Fibroblast of skin of abdomen (primary cell): ENCODE data around the gene STMND1.

ENCODE experiments used
- DNase-seq: peaks from one replicate; pipeline ENCODE4 v3.0.0-alpha.2; 2013

Gene STMND1

DNA sequence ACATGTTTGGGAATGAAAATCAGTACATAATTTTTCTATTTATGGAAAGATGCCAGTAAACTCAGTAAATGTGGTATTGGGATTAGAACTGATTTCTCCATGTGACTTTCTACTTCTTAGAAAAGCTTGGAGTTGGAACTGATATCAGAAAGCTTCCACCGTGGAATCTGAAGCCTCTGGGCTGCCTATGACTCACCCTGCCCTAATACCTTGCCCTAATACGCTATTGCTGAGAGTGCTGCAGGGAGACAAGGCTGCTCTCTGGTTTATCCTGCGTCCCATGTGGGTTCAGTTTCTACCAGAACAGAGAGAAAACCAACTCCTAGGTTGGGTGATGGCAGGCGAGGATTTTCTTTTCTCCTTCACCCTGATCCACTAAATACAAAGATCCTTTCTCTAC, 3.3 kb upstream of the STMND1 start:
- DNase-seq: peak; percentile 47

DNA sequence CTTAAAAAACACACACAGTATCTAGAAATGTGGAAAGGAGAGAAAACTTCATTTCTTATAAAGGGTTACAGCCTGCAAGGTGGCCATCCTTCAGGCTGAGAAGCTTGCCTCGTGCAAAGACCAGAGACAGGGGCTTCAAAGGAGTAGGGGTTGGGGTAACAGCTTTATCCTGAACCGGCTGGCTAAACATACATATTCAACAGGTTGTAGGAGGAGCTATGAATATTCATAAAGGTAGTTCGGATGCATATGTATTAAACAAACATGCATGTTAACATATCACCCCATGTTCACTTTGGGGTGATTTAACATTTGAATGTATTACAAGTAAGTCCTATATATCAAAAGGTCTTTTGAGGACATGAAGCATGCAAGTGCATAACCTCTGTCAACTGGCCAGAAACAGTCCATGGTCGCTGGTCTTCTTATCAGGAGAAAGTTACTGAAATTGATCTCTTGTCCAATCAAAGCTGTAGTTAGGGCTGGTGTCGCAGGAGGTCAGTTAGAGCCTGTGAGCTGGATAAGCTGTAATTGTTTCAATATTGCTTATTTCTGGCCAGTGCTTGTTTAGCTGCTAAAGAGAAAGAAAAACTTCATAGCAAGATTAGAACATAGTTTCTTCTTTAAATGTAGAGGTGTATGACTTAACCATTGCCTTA, 2.3 kb upstream of the STMND1 start:
- no peak for DNase-seq

DNA sequence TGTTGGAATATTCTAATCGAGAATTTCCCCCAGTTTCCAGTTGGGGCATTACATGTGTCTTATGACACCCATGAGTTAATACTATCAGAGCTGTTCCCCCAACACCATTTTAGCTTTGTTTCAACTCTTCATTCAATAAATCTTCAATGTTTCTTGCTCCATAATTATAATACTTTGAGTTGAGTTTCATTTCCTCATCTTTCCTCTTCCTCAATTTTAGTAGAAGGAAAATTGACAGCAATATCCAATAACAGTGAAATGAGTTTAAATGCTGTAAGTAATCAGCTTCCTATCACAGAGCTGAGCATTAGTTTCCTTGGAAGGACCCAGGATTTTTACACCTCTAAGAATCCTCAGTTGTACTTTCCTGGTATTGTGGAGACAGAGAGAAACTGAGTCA, 1.0 kb upstream of the STMND1 start:
- no peak for DNase-seq

DNA sequence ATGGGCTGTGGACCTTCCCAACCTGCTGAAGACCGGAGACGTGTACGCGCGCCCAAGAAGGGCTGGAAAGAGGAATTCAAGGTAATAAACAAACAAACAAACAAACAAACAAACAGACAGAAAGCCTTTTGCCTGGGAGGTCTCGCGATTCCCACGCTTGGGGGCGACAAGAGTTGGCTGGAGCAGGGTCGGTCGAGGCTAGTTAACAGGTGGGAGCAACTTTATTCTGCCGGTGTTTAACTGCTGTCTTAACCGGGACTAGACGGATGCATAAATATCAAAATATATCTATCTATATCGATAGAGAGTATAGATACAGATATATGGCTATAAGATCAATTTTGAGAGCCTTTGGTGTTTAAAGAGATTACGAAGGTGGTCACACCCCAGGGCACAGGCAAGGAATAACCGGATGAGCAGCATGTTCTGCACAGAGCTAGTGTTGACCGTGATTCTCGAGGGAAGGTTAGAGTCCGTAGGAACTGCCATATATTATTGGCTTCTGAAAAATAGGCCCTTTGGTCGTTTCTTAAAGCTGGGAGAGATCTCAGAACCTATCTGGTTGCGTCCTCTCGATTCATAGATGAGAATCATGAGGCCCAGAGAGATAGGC, 514 bp downstream of the STMND1 start:
- DNase-seq: no peak

DNA sequence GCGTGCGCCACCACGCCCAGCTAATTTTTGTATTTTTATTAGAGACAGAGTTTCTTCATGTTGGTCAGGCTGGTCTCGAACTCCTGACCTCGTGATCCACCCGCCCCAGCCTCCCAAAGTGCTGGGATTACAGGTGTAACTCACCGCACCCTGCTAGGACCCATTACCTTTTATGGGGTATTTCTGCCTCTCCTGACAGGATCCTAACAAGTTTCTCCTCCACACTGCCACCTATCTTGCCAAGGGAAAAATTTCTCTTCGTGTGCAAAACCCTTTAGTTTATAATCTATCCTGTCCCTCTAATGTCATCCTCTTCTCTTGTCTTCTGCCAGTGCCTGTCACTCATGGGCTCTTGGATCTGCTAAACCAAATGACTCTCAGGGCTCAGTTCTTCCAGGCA, 1.9 kb downstream of the STMND1 start:
- DNase-seq: no peak

DNA sequence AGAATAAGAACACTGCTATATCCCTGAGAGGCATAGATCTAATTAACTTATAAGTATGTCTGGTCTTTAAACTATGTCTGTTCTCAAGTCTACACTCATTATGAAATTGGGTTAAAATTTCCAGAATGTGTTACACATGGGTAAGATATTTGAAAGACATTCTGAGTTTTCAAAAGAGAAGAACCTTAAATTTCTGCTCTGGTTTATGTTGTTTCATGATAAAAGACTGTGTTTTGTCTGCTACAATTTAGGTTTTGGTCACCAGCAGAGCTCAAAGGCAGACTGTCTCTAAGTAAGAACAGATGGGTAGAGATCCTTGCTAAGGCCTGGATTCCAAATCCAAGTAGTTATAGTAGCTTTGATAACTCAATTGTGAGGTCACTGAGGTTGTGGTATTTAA, 6.0 kb downstream of the STMND1 start:
- DNase-seq: peak; percentile 88

DNA sequence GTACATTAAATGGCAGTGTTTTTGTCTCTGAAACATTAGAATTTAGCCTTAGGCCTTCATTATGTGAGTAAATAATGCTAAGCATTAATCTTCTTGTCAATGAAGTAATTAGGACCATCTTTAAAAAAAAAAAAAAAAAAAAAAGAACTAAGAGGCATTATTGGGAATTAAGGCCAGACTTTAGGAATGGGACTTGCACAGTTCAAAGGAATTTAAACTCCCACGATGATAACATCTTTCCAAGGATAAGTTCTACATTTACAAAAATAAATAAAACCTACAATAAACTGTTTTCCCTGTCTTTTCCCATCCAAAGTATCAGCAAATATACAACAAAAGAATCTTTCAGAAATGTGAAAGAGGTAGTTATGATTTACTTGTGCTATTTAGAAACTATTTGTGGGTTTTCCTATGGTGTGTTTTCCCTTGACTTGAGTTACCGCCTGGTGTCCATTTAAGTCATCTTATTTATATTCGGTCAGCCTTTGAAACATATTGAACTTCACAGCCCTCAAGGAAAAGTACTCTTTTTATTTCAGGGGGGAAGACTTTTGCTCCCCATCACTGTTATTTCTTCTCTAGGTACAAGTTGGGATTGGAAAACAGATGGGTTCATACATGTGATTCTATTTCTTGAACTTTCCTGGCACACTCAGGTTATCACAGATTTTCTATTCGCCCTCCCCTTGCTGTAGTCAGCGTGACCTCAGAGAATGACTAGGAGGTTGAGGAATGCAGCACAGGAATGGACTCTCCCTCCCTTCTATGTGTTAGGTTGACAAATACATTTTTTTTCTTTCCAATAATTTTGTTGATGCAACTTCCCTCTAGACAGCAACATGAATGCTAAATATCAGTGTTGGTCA, 13.6 kb downstream of the STMND1 start:
- DNase-seq: peak; percentile 90

DNA sequence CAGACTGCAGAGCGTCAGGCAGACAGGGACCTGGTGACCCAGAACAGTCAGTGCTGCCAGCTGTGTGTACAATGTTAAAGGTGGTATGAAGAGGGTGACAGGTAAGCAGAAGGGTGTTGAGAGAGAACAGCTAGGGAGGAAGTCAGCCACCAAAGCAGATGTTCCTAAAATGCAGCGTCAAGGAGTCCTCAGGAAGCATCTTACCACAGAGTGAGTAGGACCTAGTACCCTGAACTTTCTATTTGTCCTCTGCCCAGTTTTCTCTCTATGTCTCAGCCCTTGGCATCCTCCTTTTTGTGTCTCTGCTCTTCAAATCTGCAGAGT, 14.2 kb downstream of the STMND1 start:
- DNase-seq: no peak

DNA sequence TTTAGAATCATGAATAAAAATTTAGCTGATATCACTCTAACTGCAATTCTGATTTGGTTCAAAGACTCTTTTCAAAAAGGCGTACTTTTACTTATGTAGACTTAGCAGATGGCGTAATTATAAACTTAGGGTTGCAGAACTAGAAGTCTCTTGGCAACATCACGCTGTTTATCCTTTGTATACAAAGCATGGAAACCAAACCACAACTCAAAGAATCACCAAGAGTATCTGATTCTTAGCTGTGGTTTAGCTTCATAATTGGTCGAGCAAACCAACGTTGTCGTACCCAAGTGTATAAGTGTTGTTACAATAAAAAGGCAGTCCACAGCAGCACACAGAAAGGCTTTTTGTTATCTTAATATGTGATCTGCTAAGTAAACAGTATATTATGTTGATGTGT, 18.2 kb downstream of the STMND1 start:
- DNase-seq: no peak

DNA sequence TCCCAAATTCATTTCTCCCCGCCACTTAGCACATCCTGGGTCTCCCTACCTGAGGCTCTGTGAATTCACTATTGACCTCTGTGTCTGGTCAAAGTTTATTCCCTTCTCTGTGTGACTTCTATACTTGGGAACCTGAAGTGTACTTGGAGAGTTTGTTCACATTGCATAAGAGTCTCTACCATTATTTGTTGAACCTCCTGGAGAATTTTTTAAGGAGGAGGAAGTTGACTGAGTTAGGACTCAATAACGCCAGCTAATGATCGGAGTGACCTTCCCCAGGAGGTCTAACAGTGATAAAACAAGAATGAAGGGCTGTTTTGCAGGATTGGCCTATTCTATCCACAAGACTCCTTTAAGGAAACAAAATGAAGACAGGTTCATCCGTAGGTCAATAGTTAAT, 23.6 kb downstream of the STMND1 start:
- DNase-seq: no peak

DNA sequence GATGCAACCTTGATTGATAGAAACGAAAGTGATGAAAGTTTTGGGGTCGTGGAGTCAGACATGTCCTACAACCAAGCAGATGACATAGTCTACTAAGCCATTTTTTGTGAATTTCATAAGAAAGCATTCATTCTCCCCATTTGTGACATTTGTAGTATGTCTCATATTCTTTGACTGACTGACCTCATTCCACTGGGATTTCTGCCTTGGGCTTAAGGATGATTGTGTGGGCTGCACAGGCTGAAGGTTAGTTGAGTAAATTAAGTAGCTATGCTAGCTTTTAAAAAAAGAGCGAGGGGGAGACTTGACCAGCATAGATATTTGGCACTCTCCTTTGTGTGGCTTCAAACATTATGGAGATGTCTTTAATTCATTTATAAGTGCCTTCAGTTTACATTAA, 28.9 kb downstream of the STMND1 start:
- no peak for DNase-seq

DNA sequence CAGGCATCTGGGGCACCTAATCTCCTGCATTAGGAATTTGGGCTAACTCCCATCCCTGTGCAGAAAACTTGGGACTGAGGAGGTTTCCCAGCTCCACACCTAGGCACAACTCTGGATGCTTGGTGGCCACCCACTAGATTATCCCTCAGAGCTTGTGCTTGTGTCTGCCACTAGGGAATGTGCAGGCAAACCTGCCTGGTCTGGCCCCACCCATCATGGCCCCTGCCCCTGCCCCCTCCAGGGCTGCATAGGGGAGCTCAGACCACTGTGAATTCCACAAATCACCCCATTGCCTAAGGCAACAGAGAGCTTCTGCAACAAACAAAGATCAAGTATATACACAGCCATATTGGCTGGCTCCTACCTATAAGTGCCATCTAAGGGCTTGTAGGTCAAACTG, 31.1 kb downstream of the STMND1 start:
- DNase-seq: no peak

DNA sequence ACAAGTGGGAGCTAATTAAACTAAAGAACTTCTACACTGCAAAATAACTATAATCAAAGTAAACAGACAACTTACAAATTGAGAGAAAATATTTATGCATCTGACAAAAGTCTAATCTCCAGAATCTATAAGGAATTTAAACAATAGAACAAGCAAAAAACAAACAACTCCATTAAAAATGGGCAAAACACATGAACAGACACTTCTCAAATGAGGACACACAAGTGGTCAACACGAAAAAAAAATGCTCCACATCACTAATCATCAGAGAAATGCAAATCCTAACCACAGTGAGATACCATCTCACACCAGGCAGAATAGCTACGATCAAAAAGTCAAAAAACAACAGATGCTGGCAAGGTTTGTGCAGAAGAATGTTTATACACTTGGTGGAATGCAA, 36.2 kb downstream of the STMND1 start:
- no peak for DNase-seq

DNA sequence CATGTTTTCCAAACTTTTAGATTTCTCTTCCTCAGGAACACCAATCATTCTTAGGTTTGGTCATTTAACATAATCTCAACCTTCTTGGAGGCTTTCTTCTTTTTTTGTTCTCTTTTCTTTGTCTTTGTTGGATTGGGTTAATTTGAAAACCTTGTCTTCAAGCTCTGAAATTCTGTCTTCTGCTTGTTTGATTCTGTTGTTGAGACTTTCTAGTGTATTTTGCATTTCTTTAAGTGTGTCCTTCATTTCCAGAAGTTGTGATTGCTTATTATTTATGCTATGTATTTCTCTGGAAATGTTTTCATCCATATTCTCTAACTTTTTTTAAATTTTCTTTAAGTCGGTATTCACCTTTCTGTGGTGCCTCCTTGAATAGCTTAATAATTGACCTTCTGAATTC, 42.2 kb downstream of the STMND1 start:
- no peak for DNase-seq

DNA sequence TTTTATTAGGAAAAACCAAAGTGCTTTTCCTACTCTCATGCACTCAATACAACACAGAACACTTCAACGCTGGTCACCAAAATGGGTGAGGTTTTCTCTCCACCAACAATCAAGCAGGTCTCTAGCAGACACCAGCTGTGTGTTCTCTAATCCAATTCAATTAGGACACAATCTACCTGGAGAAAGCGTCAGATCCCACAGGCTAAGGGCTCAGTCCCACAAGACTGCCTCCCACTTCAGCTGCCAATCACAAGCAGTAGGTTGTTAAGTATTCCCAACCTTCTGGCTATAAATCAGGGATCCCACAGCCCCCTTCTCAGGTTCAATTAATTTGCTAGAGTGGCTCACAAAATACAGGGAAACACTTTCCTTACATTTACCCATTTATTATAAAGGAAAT, 47.7 kb downstream of the STMND1 start:
- DNase-seq: no peak

DNA sequence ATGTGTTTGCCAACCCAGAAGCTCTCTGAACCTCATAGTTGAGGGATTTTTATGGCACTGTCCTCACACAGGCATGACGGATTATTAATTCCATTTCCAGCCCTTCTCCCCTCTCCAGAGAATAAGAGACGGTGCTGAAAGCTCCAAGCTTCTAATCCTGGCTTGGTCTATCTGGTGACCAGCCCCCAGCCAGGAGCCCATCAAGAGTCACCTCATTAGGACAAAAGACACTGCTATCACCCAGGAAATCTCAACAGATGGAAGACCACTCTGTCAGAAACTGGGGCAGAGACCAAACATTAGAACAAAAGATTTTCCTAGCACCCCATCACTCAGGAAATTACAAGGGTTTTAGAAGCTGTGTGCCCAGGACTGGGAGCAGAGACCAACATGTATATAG, 48.2 kb downstream of the STMND1 start:
- DNase-seq: no peak

DNA sequence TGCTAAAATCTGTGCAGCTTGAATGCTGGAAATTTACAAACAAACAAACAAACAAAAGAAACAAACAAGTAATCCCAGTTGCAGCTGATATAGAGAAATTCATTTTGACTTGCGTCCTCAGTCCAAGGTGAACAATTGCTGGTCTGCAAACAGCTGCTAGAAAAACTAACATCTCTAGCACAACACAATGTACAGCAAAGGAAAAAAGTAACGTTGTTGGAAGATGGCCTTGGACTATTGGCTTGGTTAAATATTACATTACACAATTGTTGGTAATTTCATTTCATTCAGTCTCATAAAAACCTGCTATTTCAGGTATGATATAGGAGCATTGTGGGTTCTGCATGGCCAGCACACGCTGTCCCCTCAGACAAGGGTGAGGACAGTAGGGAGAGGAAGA, 50.0 kb downstream of the STMND1 start:
- no peak for DNase-seq

DNA sequence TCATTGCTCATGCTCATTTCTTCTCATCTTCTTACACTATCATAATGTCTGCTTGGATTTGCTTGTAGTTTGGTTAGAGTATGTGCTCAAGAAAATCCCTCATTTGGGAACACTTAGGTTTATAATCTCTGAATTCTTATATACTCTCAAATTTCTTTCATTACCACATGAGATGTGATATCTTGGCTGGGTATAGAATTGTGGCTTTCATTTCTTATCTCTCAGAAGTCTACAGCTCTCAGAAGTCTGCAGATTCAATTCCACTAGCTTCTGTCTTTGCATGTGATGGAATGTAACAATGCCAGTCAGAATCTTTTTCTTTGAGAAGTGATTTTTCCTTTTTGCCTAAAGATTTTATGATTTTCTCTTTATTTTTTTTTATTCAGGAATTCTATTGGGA, 50.9 kb downstream of the STMND1 start:
- no peak for DNase-seq

DNA sequence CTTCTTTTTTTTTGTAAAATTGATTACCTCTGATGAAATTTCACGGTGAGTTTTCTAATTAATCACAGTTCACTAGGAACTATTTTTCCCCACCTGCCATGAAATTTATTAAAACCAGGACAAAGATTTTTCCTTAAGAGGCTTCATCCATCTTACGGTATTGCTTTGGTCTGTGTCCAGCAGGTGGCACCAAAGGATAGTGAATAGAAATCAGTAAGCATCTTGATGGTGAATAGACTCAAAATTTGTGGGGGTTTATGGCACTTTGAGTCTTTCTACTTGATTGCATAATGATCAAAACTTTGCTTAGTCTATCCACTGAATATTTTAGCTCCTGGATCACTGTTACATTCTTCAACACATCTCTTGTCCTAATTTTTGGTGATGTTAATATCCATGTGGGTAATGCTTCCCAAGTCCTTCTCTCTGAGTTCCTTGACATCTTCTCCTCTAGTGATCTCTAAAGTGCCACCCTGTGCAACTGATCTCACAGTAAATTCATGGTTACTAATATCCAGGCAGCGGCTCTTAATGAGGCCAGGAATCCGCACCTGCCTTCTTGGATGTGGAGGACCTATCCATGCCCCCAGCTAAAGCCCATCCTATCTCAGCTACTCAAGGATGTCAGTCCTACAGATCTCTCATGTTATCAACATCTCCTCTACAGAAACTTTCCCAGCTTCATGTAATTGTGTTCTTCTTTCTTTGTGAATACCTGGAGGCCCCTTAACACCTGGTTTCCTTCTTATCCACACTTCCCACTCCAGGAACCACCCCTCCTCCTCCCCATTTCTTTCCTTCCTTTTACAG, 54.5 kb downstream of the STMND1 start:
- peak; percentile 81 for DNase-seq

DNA sequence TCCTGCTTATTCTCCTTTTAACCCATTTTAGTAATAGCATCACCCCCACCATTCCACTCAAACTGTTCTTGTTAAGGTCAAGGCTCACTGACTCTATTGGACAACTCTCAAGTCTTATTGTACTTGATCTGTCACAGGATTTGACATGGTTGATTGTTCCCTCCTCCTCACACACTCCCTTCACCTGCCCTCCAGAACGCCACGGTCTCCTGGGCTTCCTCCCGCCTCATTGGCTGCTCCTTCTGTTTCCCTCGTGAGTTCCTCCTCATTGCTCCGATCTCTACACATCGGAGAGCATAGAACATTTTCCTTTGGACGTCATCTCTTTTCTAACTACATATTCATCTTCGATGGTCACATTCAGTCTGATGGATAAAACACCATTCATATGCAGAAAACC, 55.1 kb downstream of the STMND1 start:
- DNase-seq: no peak

DNA sequence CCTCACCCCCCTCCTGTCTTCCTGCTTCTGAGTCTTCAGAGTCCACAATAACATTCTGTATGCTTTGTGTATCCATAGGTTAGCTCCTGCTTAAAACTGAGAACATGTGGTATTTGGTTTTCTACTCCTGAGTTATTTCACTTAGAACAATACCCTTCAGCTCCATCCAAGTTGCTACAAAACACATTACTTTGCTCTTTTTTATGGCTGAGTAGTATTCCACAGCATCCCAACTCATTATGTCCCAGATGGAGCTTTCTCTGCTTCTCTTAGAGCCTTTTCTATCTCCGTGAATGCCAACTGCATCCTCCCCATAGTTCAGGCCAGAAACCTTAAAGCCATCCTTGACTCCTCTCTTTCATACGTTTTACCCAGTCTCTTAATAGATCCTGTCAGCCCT, 55.8 kb downstream of the STMND1 start:
- DNase-seq: no peak

DNA sequence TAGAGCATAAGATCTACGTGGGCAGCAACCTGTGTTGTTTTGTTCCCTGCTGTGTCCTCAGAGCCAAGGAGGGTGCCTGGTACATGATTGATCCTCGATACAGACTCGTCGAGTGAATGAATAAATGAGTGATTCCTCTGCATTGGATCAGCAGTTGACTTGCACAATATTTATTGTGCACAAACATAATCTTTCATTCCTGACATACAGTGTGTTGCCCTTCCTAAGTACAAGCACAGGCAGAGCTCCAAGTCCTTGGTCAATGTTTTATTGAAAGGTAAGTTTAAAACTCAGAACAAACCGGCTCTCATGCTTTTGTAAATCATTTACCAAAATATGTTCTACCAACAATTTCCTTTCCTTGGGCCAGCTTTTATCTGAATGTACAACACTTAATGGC, 57.4 kb downstream of the STMND1 start:
- no peak for DNase-seq

DNA sequence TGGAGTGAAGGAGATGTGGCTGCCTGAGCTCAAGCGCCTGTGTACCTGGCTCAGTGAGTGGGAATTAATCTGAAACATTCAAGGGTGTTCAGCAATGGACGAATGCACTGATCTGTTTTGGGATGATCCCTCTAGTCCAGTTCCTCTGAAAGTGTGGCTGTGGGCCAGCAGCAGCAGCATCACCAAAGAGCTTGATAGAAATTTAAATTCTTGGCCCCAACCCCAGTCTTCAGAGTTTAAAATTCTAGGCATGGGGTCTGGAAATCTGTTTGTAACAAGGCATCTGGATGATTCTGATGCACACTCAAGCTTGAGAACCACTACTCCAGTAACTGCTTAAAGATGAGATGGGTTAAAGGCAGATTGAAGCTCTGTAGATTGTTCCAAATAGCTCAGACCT, 59.2 kb downstream of the STMND1 start:
- no peak for DNase-seq
